GM18907 (cell line): Measurements from ENCODE around the gene DNAAF8.
"Not testable (repeated sequence)": the region's sequence is repeated elsewhere in the genome, so short reads cannot be mapped to it uniquely, and the experiment has no call there.

Experiments
- ATAC-seq: cut with Tn5 transposase; IDR thresholded peaks from one replicate; pipeline ENCODE4 v1.9.1; 2021; ENCODE audit warnings: mild to moderate bottlenecking, moderate library complexity; ENCODE audit not compliant: unreplicated experiment

Gene DNAAF8

GRCh38 chr16:4714996-4715395 lies 19.3 kb upstream of the DNAAF8 start:
- no peak for ATAC-seq

- no peak for ATAC-seq
Measured at GRCh38 chr16:4718466-4718865, 15.9 kb upstream of the DNAAF8 start.

DNA sequence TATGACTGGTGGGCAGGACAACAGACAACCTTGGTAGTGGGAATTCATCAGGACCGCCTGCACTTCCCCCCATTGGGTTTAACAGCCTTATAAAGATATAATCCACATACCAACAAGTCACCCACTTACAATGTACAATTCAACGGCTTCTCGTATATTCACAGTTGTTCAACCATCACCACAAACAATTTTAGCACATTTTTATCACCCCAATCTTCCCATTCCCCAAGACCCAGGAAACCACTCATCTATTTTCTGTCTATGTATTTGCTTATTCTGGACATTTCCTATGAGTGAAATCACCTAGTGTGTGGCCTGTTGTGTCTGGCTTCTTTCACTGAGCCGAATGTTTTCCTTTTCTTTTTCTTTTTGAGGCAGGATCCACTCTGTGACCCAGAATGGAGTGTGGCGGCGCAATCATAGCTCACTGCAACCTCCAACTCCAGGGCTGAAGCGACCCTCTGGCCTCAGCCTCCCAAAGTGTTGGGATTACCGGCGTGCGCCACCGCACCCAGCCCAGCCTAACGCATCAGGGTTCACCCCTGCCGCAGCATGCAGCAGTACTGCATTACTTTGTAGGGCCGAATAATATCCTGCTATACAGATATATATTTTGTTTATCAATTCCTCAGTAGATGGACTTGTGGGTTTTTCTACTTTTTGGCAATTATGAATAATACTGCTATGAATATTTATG lies 11.1 kb upstream of the DNAAF8 start:
- ATAC-seq = no peak

DNA sequence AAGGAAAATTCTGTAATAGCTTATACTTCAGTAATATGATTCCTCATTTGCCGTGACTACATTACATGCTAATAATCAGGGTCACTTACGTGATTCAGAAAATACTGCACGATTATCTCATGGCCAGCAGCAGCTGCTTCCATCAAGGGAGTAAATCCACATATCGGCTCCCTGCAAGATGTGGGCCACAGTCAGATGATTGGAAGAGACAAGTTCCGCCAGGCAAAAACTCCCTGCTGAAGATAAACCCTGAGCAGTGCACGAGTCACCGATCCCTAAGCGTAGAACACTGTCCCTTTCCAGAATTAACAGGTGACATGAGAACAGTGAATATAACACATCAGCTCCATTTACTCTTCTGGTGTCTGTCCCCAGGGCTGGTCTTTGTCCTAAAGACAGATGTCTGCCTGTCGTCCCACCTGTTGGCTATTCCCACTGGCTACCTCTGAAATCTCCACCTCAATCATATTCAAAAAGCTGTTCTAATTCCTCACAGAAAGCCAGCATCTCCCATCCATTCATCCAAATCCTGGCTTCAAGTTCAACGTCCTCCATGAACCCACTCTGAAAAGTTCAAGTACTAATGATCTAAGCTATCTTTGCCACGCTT lies 9.6 kb upstream of the DNAAF8 start:
- no peak for ATAC-seq

- ATAC-seq = no peak
Measured at GRCh38 chr16:4726616-4727015, 7.7 kb upstream of the DNAAF8 start.

DNA sequence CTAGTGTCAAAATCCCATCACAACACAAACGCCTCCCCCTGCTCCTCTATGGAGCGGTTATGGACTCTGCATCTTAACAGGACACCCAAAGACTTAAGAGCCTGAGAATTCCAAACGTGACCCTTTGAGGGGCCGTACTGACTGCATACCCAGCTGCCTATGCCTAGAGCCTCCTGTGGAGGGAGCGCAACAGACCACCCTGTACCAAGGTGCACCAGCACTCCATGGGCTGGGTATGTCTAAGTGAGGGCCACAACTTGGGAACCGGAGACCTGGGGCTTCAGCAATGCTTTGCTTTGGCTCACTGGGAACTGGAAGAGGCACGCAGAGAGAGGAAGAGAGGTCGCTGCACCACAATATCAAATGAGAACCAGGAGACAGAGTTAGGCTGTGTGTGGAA lies 5.7 kb upstream of the DNAAF8 start:
- ATAC-seq = no peak

DNA sequence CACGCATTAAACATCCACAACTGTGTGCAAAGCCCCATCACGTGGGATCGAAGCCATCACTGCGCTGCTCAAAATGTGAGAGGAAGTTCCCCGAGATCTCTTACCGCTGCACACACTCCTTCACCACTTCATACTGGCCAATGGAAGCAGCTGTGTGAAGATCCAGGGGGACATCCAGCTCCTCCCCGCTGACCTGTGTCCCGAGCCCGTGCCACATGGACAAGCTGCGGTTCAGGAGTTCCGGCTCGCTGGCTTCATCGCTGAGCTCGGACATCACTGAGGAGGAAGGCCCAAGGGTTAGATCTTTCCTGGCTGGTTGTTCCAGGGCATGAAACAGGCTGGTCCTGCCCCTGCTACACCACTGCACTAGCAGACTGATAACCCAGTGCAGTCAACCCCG lies 4.5 kb upstream of the DNAAF8 start:
- no peak for ATAC-seq

- no peak for ATAC-seq
Measured at GRCh38 chr16:4733211-4733742, 1.1 kb upstream of the DNAAF8 start.

- ATAC-seq = peak; percentile 24
Measured at GRCh38 chr16:4733747-4734062, 632 bp upstream of the DNAAF8 start.

- ATAC-seq = peak; percentile 68
Measured at GRCh38 chr16:4734730-4735535, 596 bp downstream of the DNAAF8 start.

DNA sequence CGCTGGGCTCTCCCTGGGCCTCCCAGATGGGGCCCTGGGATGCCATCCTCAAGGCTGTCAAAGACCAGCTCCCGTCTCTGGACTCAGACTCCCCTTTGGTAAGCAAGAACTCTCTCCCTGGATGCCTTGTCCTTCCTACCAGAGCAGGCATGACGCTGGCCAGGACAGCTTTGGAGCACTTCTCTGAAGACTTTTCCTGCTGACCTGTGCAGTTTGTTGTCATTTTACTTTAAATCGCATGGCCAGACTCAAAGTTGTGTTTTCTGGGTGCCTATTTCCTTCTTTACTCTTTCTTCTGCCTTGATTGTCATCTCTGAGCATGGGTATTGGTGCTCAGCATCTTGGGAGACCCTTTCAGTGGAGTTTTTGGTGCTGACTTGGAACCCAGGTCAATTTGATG lies 2.2 kb downstream of the DNAAF8 start:
- no peak for ATAC-seq

DNA sequence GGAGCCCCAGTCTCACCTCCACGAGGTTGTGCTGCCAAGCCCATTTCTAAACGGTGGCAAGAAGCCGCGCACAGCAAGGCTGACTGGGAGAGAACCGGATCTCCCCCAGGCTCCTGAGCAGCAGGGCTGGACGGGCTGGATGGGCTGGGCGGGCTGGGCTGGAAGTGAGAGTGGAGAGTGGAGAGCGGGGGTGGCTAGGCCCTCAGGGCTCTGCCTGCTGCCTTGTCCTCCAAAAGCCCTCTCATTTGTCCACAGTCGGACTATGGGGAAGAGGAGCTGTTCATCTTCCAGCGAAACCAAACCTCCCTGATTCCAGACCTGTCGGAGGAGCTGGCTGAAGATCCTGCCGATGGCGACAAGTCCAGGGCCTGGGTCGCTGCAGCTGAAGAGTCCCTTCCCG lies 3.2 kb downstream of the DNAAF8 start:
- ATAC-seq = no peak

GRCh38 chr16:4738370-4738769 lies 4.0 kb downstream of the DNAAF8 start:
- not testable (repeated sequence) for ATAC-seq

- no peak for ATAC-seq
Measured at GRCh38 chr16:4743226-4743878, 9.0 kb downstream of the DNAAF8 start.

DNA sequence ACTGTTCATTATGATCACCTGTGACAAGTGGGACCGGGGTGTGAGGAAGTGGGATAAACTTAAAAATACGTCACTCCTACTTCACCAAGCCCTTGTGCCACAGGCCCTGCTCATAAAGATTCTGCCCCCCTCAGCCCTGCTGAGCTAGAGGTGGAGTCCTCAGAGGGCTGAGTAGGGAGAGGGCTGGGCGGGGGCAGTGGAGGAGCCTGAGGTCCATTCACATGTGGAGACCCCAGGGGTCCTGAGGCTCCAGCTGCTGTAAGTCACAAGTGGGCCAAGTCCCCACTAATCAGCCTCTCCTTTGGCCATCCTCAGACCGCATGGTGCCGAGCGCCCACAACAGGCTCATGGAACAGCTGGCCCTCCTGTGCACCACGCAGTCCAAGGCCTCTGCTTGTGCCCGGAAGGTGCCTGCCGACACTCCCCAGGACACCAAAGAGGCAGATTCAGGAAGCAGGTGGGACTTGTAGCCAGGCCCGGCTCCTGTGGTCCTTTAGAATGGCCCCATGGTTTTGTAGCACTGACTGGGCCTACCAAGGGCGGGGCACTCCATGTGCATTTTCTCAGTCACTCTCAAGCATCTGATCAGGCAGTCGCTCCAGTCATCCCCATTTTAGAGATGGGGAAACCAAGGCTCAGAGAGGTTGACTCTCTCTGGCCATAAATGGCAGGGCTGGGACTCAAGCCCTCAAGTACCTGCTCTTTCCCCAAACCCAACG lies 10.4 kb downstream of the DNAAF8 start:
- ATAC-seq = no peak

DNA sequence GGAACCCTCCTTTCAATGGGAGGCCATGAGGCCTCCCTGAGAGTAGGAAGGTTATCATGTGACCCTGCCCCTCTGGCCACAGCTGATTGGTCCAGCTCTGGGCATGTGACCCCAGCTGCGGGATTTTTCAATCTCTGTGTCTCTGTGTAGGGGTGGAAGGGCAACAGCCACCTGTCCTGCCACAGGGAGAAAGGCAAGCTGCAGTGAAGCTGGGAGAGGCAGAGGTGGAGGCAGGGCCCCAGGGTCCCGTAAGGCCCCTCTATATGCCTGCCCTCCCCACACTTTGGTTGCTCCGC lies 10.9 kb downstream of the DNAAF8 start:
- no peak for ATAC-seq

- ATAC-seq = no peak
Measured at GRCh38 chr16:4746215-4746614, 11.9 kb downstream of the DNAAF8 start.

- no peak for ATAC-seq
Measured at GRCh38 chr16:4746991-4747574, 12.7 kb downstream of the DNAAF8 start.

DNA sequence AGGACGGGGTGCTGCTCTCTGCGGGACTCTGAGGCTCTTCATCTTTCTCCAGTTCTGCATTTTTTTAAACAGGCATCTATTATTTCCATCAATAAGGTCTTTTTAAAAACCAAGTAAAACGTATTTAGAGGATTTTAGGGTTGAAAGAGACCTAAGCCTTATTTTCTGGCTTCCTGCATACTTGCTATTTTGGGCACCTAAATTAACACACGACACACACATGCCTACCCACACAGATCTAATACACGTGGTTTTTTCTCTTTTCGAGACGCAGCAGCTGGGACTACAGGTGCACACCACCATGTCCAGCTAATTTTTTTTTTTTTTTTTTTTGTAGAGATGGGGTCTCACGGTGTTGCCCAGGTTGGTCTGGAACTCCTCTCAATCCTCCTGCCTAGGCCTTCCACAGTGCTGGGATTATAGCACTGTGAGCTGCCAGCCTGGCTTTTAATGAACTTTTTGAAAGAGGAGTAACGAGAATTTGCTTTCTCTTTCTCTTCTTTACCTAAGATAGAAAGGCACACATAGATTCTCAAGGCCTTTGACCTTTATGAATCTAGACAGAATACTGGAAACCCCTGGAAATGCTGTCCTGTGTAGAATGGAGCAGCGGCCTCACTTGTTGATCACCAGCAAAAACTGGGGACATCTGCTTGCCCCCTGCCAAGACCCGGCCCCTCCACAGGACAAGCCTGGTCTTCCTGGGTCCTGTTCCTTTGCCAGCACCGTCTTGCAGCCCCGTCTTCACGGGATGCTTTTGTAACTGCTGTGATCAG lies 13.8 kb downstream of the DNAAF8 start:
- ATAC-seq = no peak
